Suprapubic skin (tissue), 4 donors: ENCODE data around the gene DUSP7. TPM values are rescaled to one million over a fixed set of nuclear protein-coding genes. Genes with fewer than 3 reads are reported as not detected.
A peak's percentile ranks its signal among the peaks of the same experiment; 100 is the strongest.

ENCODE experiments used
- DNase-seq, 2 donors: peaks; one replicate each; pipeline ENCODE4 v3.0.0-alpha.2; 2019; ENCODE audit warnings: low spot score in 2 of 2
- H3K27ac ChIP-seq: fragments of 200-600 bp; sonication (generic); one replicate; pipeline ENCODE4 v1.5.1; 2019
- H3K27me3 ChIP-seq: fragments of 200-600 bp; sonication (generic); one replicate; pipeline ENCODE4 v1.5.1; 2019
- H3K36me3 ChIP-seq: fragments of 200-600 bp; sonication (generic); one replicate; pipeline ENCODE4 v1.5.1; 2019
- H3K4me1 ChIP-seq: fragments of 200-600 bp; sonication (generic); one replicate; pipeline ENCODE4 v1.5.1; 2019
- H3K4me3 ChIP-seq: fragments of 200-600 bp; sonication (generic); one replicate; pipeline ENCODE4 v1.5.1; 2019; ENCODE audit warnings: mild to moderate bottlenecking
- H3K9me3 ChIP-seq: fragments of 200-600 bp; sonication (generic); one replicate; pipeline ENCODE4 v1.5.1; 2019
- CTCF ChIP-seq, 2 donors: fragments of 200-600 bp in 1 of 2; fragments of 450-650 bp in 1 of 2; sonication (generic) in 1 of 2; IDR thresholded peaks; one replicate each; pipeline ENCODE4 v1.5.1; 2016 to 2019; ENCODE audit warnings: antibody characterized with exemption in 2 of 2, mild to moderate bottlenecking in 1 of 2, moderate library complexity in 1 of 2
- EP300 ChIP-seq: sonication (generic); formaldehyde crosslinking; IDR thresholded peaks from one replicate; pipeline ENCODE4 v1.6.1; 2017; ENCODE audit warnings: antibody characterized with exemption
- POLR2A ChIP-seq, 2 donors: fragments of 450-650 bp; IDR thresholded peaks; one replicate each; pipeline ENCODE4 v1.6.1; 2017; ENCODE audit warnings: antibody characterized with exemption in 2 of 2, mild to moderate bottlenecking in 2 of 2, moderate library complexity in 2 of 2
- POLR2AphosphoS5 ChIP-seq, 3 donors: sonication (generic); formaldehyde crosslinking; IDR thresholded peaks; one replicate each; pipeline ENCODE4 v1.6.1; 2017; ENCODE audit warnings: antibody characterized with exemption in 3 of 3
- WGBS: methylation state at CpG from one replicate; pipeline ENCODE4 v1.1.5; 2018; 5-methylcytosine and 5-hydroxymethylcytosine counted together
- total RNA-seq, 4 donors: library from RNA; depleted of rRNA; stranded (reverse); fragments of >200 nt; gene quantifications; one replicate each; pipeline ENCODE4 v1.1.0, GENCODE V29; 2016

Gene DUSP7
- total RNA-seq, 4 donors from 2014 or later = 91.1 to 190 (median 146) TPM

GRCh38 chr3:52061121-52061910 is 4.9 kb upstream of the DUSP7 start:
- peak overlapping the region; percentile 80 for H3K27ac ChIP-seq
- H3K36me3 ChIP-seq = no peaks in the 10 kb centered on the region
- TF ChIP-seq POLR2AphosphoS5 (IDR thresholded peaks at IDR 0.05) = no peak
- no peak for TF ChIP-seq CTCF (IDR thresholded peaks at IDR 0.05)
- TF ChIP-seq EP300 = no peak
- TF ChIP-seq POLR2A (IDR thresholded peaks at IDR 0.05) = no peak
- no peaks in the 10 kb centered on the region for H3K27me3 ChIP-seq
- DNase-seq = no peak
- WGBS = 52% methylated on average over 4 of the region's 4 CpGs
- no peaks in the 10 kb centered on the region for H3K9me3 ChIP-seq
- H3K4me3 ChIP-seq = no peak overlapping the region
- peaks cover 82% of the 10 kb centered on the region for H3K4me1 ChIP-seq

GRCh38 chr3:52059781-52060180 is 3.4 kb upstream of the DUSP7 start:
- no peaks in the 10 kb centered on the region for H3K9me3 ChIP-seq
- no peak overlapping the region for H3K4me3 ChIP-seq
- H3K36me3 ChIP-seq = no peaks in the 10 kb centered on the region
- 76% methylated on average over 7 of the region's 7 CpGs for WGBS
- H3K4me1 ChIP-seq = peaks cover 70% of the 10 kb centered on the region
- TF ChIP-seq CTCF (IDR thresholded peaks at IDR 0.05) = no peak
- TF ChIP-seq POLR2A (IDR thresholded peaks at IDR 0.05) = no peak
- no peak for TF ChIP-seq POLR2AphosphoS5 (IDR thresholded peaks at IDR 0.05)
- TF ChIP-seq EP300 = no peak
- peak overlapping the region; percentile 80 for H3K27ac ChIP-seq
- no peaks in the 10 kb centered on the region for H3K27me3 ChIP-seq
- no peak for DNase-seq

- H3K36me3 ChIP-seq = no peaks in the 10 kb centered on the region
- 38% methylated on average over 10 of the region's 14 CpGs for WGBS
- peak overlapping the region; percentile 79 for H3K4me3 ChIP-seq
- peak overlapping the region; percentile 35 for H3K27ac ChIP-seq
- peaks cover 70% of the 10 kb centered on the region for H3K4me1 ChIP-seq
- DNase-seq = no peak
- TF ChIP-seq POLR2AphosphoS5 (IDR thresholded peaks at IDR 0.05) (no peak), EP300 (no peak), CTCF (IDR thresholded peaks at IDR 0.05) (no peak), POLR2A (IDR thresholded peaks at IDR 0.05) (no peak)
- H3K27me3 ChIP-seq = no peaks in the 10 kb centered on the region
- no peaks in the 10 kb centered on the region for H3K9me3 ChIP-seq
Measured at GRCh38 chr3:52057812-52058495, 1.6 kb upstream of the DUSP7 start.

GRCh38 chr3:52056968-52057811 is 819 bp upstream of the DUSP7 start:
- H3K27ac ChIP-seq = peak overlapping the region; percentile 87

GRCh38 chr3:52055537-52056351 is 627 bp downstream of the DUSP7 start:
- Histone ChIP-seq H3K4me3 (peak overlapping the region; percentile 79), H3K36me3 (peaks cover 16% of the 10 kb centered on the region), H3K9me3 (no peaks in the 10 kb centered on the region), H3K4me1 (peaks cover 70% of the 10 kb centered on the region), H3K27ac (peak overlapping the region; percentile 87), H3K27me3 (no peaks in the 10 kb centered on the region)
- no peak for DNase-seq
- no peak for TF ChIP-seq POLR2AphosphoS5 (IDR thresholded peaks at IDR 0.05)
- WGBS = 0% methylated on average over 26 of the region's 94 CpGs

More at GRCh38 chr3:52056968-52057811, 819 bp upstream of the DUSP7 start:
- no peaks in the 10 kb centered on the region for H3K9me3 ChIP-seq
- H3K27me3 ChIP-seq = no peaks in the 10 kb centered on the region
- TF ChIP-seq POLR2AphosphoS5 (IDR thresholded peaks at IDR 0.05) (peak in 1 of 3 donors; percentile 70), POLR2A (IDR thresholded peaks at IDR 0.05) (no peak)
- WGBS = 0% methylated on average over 18 of the region's 55 CpGs
- peak; percentile 100 for DNase-seq
- H3K4me1 ChIP-seq = peaks cover 70% of the 10 kb centered on the region
- H3K4me3 ChIP-seq = peak overlapping the region; percentile 79
- H3K36me3 ChIP-seq = peaks cover 3% of the 10 kb centered on the region
